Neural progenitor cell (in vitro differentiated cells): ENCODE results near the gene ZNF334.

Source experiments
- EZH2 ChIP-seq: fragments of 200-600 bp; sonication (generic); IDR thresholded peaks from 2 replicates; pipeline ENCODE4 v1.6.1; 2017; ENCODE audit warnings: antibody characterized with exemption, mild to moderate bottlenecking, moderate library complexity
- EZH2phosphoT487 ChIP-seq: fragments of 200-600 bp; sonication (generic); IDR thresholded peaks from 2 replicates; pipeline ENCODE4 v1.6.1; 2017; ENCODE audit warnings: antibody characterized with exemption
- TF ChIP-seq, protein P1 (sequence below): fragments of 200-600 bp; sonication (generic); IDR thresholded peaks from 2 replicates; pipeline ENCODE4 v1.5.1; 2017; ENCODE audit warnings: antibody characterized with exemption, mild to moderate bottlenecking

DNA sequence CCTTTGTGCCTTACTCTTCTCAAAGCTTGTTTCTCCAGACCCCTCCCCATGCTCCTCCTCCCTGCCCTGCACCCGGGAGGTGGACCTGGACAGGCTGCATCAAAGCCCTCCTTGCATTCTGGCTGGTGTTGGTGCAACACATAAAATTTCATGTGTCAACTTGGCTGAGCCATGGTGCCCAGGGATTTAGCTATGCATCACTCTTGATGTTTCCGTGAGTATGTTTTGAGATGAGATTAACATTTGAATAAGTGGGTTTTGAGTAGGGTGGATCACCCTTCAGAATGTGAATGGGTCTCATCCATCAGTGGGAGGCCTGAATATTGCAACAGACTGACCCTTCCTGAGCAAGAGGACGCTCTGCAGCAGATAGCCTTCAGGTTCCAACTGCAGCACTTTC is 41.5 kb upstream of the ZNF334 start:
- TF ChIP-seq, protein P1, sequence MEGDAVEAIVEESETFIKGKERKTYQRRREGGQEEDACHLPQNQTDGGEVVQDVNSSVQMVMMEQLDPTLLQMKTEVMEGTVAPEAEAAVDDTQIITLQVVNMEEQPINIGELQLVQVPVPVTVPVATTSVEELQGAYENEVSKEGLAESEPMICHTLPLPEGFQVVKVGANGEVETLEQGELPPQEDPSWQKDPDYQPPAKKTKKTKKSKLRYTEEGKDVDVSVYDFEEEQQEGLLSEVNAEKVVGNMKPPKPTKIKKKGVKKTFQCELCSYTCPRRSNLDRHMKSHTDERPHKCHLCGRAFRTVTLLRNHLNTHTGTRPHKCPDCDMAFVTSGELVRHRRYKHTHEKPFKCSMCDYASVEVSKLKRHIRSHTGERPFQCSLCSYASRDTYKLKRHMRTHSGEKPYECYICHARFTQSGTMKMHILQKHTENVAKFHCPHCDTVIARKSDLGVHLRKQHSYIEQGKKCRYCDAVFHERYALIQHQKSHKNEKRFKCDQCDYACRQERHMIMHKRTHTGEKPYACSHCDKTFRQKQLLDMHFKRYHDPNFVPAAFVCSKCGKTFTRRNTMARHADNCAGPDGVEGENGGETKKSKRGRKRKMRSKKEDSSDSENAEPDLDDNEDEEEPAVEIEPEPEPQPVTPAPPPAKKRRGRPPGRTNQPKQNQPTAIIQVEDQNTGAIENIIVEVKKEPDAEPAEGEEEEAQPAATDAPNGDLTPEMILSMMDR, result no peak
- no peak for TF ChIP-seq EZH2phosphoT487
- TF ChIP-seq EZH2, result no peak
